AG09319 (cell line): Measurements from ENCODE around the gene ABHD17C.

Experiments
- DNase-seq: peaks from one replicate; pipeline ENCODE4 v3.0.0-alpha.2; 2010; ENCODE audit warnings: low read depth; ENCODE audit errors: extremely low read depth
- CTCF ChIP-seq: IDR thresholded peaks from 2 replicates; pipeline ENCODE4 v1.5.1; 2011; ENCODE audit warnings: low read depth, mild to moderate bottlenecking, inconsistent platforms, low read length, moderate library complexity

ABHD17C gene

GRCh38 chr15:80697075-80697685 is 2.1 kb downstream of the ABHD17C start:
- no peak for TF ChIP-seq CTCF
- DNase-seq = no peak

- no peak for TF ChIP-seq CTCF
- DNase-seq = no peak
Observed at GRCh38 chr15:80698676-80699075, 3.6 kb downstream of the ABHD17C start.

GRCh38 chr15:80699981-80700380 is 4.9 kb downstream of the ABHD17C start:
- no peak for TF ChIP-seq CTCF
- DNase-seq = no peak

GRCh38 chr15:80701676-80702311 is 6.7 kb downstream of the ABHD17C start:
- TF ChIP-seq CTCF = no peak
- no peak for DNase-seq

- no peak for TF ChIP-seq CTCF
- DNase-seq = no peak
Observed at GRCh38 chr15:80703081-80703480, 8.0 kb downstream of the ABHD17C start.

GRCh38 chr15:80703965-80704364 is 8.9 kb downstream of the ABHD17C start:
- TF ChIP-seq CTCF = no peak
- DNase-seq = no peak

- no peak for DNase-seq
- no peak for TF ChIP-seq CTCF
Observed at GRCh38 chr15:80706161-80706560, 11.1 kb downstream of the ABHD17C start.
